Stimulated activated CD8-positive, alpha-beta memory T cell treated with anti-CD3 and anti-CD28 coated beads, Interleukin-4, amount 100 ng/mL, for 24 hours (primary cell): ENCODE results near the gene LY86.

ENCODE experiments used
- DNase-seq: peaks from one replicate; pipeline ENCODE4 v3.0.0-alpha.2; 2020; ENCODE audit warnings: low read depth

The LY86 gene

DNA sequence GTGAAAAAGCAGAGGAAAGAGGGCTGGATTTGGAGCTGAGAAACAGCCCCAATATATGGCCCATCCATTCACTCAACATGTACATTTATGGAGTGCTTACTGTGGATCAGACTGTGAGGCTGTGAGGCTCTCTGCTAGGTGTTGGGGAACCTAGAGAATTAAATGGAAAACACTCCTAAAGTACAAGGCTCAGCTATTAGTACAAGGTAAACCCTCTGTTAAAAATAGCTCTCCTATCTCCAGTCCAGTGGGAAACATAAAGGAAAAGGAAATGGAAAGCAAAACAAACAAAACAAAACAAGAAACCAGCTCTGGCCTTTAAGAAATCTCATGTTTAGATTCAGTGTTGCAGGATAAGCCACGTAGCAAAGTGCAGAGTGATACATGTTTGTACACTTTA, 35.0 kb downstream of the LY86 start:
- no peak for DNase-seq

DNA sequence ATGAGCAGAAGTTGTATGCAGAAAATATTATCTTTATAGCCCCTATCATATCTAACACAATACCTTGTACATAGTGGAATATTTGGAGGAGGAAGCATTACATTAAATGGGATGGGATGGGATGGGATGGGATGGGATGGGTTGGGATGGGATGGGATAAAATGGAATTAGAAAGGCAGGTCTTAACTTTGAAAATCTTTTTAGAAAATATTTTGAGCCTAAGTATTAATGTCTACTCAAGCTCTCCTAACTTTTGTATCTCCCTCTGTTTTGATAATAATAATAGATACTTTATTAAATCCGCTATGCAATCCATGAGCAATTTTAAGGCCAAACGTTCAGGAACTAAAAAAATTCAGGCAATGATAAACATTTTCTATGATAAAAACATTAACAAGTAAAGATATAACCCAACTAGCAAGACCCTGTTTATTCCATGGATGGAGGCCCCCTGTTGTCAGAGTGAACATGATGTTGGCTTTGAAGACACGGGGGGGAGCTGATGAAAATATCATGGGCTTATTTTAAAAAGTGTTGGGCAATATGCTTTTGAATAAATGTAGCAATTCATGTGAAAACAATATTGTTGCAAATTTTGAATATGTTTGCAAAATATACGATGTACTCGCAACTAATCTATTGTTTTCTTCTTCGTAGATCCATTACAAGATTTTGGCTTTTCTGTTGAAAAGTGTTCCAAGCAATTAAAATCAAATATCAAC, 35.9 kb downstream of the LY86 start:
- DNase-seq, result no peak

DNA sequence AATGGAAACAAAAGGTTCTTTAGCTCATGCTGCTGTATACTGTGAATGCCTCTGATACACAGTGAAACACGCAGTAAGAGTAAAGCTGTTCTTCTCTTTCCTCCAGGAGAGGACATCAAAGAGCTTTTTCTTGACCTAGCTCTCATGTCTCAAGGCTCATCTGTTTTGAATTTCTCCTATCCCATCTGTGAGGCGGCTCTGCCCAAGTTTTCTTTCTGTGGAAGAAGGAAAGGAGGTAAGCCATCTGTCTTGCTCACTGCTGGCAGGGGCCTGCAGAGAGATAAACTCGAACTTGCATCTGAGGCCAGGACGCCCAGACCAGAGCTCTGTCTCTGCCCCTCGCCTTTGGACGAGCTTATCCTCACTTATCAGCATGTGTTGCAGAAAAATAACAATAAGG, 37.7 kb downstream of the LY86 start:
- DNase-seq, result no peak

DNA sequence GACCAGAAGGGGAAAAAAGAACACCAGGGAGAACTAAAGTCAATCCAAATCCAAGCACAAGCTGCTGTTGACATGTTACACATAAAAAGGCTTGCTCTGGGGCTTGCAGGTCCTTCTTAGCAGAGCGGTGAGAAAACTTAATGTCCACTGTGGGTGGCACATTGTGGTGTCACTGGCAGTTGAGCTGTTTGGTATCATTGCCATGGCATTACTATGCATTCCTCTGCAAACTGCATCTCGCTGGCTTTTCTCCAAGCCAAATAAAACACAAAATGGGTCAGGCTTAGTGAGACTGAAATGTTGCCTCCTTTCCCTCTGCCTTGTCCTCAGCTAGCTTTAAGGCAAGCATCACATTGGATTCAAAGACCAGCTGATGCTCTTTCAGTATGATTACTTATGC, 40.9 kb downstream of the LY86 start:
- DNase-seq, result no peak

DNA sequence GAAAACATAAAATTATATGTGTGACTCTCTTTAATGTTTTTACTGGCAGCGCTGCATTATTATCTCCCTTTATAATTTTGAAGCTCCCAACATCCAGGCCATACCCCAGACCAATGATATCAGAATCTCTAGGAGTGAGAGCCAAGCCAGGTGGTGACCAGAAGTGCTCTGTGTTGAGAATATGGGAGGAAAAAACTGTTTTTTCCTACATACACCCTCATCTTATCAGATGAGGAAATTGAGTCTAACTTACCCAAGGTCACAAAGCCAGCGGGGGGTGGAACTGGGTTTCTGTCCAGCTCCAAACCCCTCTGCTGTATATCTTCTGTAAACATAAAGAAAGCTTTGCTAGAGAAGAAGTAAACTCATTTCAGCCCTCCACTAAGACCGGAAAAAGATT, 42.5 kb downstream of the LY86 start:
- DNase-seq, result no peak

DNA sequence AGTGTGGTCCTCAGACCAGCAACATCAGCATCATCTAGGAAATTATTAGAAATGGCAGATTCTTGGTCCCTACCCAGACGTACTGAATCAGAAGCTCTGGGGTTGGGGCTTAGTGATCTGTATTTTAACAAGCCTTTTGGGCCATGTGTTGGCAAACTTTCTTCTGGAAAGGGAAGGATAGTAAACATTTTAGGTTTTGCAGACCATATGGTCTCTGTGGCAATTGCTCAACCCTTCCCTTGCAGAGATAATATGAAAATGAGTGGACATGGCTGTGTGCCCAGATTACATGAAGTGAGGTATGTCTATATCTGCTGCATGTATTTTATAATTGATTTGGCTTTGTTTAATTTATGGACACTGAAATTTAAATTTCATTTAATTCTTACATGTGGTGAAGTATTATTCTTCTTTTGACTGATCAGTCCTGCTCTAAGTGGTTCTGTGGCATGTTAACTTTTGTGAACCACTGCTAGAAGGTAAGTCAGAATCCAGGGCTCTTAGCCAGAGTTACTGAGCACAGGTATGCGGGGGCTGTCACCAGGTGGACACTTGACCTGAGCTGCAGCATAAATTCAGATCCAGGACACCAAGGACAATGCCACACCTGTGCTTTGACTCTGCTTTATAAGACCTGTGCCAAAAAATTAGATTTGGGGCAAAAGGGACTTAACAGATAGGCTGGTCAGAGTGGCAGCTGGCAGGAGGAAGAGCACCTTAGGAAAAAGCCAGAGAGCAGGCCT, 43.2 kb downstream of the LY86 start:
- DNase-seq, result no peak

DNA sequence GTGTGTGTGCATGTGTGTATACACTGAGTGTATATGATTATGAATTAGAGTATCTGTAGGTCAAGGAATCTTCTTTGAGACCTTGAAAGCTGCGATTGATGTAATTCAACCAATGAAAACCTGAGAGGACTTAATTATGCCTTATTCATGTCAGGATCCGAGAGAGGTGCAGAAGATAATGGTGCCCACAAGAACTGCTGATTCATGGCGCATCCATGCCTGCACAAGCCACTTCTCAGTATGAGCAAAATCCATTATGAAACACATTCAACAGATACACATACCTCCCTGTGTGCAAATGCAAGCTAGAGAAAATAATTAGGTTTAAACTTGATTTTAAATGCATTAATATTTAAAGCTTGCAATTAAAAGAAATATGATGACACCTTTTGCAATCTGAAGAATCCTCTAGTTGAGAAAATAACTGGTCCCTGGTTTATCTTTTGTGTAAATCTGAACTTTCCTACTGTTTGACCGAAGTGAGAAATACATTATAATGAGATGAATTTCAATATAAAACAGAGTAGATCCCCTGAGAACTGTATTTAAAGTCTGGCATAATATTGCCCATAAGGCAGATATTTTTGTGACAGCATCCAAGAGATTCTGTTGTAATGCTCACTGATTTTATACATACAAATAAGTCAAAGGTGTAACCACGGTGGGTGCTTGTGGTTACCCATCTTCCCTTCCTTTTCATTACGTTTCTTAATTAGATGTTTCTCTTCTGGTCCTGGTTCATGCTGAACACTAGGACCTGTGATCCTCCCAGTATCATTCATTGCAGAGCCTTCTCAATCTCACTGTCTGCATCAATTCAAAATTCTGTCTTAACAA, 45.6 kb downstream of the LY86 start:
- no peak for DNase-seq

DNA sequence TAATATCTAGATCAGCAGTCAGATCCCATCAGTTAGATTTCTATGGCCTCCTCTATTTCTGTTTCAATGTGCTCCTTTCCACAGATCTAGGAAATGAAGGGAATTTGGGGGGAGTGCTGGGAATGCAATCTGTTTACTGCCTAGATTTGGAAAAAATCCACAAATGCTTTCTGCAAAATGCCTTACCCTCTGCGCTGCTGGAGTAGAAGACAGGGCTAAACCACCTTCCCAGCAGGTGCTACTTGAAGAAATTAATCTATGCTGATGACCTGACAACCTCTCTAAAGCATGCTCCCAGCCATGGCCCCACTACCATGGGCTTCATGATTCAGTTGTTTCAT, 46.2 kb downstream of the LY86 start:
- DNase-seq, result no peak

DNA sequence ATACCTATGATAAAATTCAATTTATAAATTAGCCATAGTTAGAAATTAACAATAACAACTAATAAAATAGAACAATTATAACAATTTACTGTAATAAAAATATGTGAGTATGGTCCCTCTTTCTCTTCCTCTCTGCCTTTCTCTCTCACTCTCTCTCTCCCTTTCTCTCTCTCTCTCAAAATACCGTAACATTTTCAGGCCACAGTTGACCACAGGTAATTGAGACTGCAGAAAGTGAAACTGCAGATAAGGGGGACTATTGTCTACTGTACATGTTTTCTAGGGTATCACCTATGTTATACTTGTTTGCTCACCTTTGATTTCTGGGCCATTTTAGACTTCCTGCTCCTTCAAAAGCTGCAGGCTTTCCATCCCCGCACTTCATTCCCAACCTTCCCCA, 46.8 kb downstream of the LY86 start:
- DNase-seq, result no peak

DNA sequence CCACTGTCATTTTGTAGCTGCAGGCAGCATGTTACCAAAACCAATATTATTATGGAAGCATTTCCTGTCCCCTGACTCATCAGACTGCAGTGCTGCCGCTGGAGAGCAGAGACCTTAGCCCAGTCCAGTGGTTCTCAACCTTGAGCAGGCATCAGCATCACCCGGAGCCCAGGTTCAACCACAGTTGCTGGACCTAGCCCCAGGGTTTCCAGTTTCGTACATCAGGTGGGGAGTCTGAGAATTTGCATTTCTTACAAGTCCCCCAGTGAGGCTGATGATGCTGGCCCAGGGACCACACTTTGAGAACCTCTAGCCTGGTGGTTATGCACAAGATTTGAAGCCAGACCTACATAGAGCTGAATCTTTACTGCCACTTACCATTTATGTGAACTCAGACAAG, 47.3 kb downstream of the LY86 start:
- DNase-seq, result no peak

DNA sequence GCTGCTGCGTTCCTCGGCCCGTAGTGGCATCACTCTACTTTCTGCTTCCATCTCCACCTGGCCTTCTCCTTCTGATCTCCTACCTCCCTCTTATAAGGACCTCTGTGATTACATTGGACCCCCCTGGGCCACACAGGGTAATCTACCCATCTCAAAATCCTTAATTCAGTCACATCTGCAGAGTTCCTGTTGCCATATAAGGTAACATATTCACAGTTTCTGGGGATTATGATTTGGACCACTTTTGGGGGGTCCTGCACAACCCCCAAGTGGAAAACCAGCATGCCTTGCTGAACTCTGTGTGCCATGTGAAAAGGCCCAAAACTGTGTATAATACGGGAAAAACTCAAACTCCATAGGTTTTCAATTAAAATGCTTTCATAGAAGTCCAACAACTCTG, 51.1 kb downstream of the LY86 start:
- DNase-seq, result no peak

DNA sequence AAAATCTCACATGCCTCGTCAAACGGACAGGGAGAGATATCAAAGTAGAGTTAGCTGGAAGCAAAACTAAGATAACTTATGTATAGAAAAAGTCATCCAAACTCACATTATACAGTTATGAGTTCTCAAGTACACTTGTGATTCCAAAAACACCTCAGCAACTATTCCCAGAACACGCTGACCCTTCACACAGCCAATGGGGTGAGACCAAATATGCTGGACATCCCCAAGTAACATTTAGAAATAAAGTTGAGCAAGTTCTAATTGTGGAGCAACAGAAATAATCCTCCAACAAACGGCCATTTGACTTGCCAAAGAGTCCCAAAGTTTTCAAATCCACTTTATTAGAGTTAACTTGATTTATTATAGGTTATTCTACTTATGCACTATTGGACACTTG, 52.4 kb downstream of the LY86 start:
- DNase-seq, result no peak

DNA sequence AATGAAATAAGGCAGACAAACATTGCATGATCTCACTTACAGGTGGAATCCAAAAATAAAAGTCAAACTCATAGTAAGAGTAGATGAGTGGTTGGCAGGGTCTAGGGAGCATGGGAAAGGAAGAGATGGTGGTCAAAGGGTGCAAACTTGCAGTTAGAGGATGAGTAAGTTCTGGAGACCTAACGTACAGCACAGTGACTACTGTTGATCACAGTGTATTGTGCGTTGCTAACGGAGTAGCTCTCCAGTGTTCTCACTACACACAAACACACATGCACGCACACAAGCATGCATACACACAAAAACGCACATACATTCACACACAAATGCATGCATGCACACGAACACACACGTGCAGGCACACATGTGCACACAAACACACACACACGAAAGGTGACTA, 54.9 kb downstream of the LY86 start:
- DNase-seq, result no peak

DNA sequence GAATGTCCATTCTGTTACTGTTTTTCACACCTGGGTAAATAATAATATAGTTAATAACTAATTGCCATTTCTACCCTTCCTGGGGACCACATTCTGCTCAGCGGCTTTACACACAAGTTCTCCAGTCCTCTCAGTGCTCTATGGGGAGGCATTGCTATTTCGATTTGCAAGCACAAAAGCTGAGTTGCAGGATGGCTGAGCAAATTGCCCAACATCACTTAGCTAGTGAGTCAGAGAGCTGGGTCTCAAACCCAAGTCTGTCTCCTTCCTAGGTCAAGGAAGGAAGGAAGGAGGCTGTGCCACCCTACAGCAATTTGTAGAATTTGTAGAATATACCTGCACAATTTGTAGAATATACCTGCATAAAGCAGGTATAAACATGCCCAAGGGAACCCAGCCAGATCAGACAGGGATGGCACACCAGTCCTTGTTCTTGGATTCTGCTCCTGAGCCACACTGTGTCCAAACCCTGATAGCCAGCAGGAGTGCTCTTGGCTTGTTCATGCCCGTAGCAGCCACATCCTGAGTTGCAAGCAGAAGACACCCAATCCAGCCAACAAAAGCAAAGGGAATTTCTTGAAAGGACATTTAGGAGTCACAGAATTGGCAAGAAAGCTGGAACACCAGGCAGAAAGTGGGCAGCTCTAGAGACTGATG, 56.9 kb downstream of the LY86 start:
- DNase-seq, result no peak

DNA sequence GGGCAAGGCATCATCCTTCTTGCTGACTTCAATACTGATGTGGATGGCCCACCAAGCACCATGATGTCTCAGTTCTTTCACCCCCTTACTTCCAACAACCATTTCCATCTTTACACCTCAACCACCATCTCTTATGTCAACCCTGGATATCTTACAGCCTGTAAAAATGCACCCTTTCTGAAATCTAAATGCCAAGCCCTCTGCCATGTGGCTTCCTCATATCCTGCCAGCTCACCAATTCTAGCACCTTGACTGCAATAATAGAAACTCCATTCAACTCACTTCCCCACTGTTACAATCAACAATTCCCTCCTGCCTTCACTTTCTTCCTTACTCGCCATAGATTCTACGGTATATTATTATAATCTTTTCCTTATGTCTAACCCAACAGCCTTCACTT, 57.9 kb downstream of the LY86 start:
- no peak for DNase-seq

DNA sequence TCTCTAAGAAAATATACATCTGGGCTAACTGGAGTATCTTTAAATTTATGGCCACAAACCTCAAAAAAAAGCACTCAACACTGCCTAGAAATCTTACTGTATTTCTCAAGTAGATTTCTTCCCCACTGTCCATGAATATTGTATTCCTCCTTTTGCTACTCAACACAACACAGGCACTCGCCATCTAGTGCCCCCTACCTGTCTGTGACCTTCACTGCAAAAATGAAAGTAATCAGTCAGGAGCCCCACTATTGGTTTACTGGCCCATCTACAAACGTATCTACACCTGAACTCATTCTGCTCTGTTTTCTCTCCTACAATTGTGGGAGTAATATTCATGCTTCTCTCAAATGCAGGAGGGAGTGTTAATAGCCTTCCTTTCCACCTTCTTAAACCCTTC, 58.3 kb downstream of the LY86 start:
- DNase-seq, result no peak

DNA sequence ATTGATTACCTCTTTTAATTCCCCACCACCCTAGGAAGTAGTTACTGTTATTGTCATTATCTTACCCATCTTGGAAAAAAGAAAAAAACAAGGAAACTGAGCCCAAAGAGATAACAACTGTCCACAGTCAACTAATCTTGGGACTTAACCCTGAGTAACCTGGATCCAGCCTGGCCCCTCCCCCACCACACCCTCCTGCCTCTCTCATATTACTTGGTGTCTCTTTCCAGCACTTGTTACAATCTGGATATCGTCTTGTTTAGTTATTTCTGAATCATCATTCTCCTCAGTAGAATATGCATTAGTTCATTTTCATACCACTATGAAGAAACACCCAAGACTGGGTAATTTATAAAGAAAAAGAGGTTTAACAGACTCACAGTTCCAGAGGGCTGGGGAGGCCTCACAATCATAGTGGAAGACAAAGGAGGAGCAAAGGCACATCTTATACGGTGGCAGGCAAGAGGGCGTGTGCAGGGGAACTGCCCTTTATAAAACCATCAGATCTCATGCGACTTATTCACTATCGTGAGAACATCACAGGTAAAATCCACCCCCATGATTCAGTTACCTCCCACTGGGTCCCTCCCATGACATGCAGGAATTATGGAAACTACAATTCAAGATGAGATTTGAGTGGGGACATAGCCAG, 60.3 kb downstream of the LY86 start:
- no peak for DNase-seq

DNA sequence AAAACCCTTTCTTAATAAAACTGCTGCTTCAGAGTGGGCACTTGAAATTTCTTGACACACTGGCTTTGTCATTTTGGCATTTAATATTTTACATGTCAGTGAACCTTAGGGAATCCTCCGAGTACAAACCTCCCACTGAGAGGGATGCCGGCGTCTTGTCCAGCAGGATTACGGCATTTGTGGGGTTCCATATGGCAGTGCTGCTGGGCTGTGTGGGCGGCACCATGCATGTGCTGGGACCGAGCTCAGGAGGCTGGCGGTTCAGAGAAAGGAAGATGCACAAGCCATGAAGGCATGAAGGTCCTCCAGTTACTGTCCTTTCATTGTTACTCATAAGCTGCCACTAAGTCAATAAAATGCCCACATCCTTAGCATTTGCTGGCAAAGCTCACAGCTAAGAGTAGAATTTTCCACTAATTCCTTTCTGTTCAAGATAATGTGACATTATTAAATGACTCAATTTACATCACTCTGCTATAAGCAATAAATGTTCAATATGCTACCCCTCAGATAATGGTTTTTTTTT, 61.4 kb downstream of the LY86 start:
- DNase-seq, result no peak

DNA sequence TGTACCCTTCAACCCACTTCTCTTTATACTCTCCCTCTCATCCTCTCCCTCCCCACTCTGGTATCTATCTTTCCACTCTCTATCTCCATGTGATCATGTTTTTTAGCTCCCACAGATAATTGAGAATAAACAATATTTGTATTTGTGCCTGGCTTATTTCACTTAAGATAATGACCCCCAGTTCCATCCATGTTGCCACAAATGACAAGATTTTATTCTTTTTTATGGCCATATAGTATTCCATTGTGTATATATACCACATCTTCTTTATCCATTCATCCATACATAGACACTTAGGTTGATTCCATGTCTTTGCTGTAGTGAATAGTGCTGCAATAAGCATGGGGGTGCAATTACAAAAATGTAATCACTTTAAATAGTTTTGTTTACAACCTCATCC, 62.3 kb downstream of the LY86 start:
- DNase-seq, result no peak

DNA sequence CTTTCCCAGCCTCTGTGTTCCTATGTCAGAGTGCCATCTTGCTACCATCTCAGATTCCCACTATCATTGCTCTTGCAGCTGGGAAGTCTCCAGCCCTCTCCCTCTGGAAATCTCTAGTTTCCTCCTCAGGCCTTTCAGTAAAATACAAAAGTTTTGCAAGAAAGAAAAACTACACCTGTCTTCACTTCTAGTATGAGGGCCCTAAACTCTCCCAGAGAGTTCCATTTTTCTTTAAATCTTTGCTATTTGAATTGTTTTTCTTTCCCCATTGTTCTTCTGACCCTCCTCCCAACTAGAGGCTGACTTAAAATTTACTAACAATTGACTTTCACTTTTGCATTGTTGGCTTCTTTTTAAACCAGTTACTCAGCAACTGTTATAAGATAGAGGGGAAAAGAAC, 62.8 kb downstream of the LY86 start:
- DNase-seq, result no peak

DNA sequence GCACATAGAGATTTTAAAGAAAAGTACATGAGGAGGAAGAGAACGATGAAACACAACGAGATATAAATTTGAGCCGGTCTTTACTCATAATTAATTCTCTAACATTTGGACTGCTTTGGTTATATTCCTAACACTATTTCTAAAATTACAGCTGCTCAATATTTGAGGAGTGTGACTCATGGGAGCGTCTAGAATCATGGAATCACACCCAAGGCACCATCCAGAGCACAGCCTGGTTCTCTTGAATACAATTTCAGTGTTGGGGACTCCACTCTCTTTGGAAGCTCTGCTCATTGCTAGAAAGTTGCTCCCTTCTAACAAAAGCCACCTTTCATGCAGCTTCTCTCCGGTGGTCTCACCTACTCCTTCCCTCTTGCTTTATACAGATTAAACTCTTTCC, 64.4 kb downstream of the LY86 start:
- no peak for DNase-seq
